GM18870 (cell line): ENCODE measurements around the gene MAEA.
"Not testable (repeated sequence)": the region's sequence is repeated elsewhere in the genome, so short reads cannot be mapped to it uniquely, and the experiment has no call there.

Experiments
- ATAC-seq: cut with Tn5 transposase; IDR thresholded peaks from one replicate; pipeline ENCODE4 v1.9.1; 2021; ENCODE audit warnings: moderate library complexity; ENCODE audit not compliant: unreplicated experiment

The MAEA gene

GRCh38 chr4:1333256-1333655 is 43.6 kb downstream of the MAEA start:
- no peak for ATAC-seq

GRCh38 chr4:1333851-1334578 is 44.3 kb downstream of the MAEA start:
- ATAC-seq: not testable (repeated sequence)

GRCh38 chr4:1334579-1334895 is 44.8 kb downstream of the MAEA start:
- no peak for ATAC-seq

DNA sequence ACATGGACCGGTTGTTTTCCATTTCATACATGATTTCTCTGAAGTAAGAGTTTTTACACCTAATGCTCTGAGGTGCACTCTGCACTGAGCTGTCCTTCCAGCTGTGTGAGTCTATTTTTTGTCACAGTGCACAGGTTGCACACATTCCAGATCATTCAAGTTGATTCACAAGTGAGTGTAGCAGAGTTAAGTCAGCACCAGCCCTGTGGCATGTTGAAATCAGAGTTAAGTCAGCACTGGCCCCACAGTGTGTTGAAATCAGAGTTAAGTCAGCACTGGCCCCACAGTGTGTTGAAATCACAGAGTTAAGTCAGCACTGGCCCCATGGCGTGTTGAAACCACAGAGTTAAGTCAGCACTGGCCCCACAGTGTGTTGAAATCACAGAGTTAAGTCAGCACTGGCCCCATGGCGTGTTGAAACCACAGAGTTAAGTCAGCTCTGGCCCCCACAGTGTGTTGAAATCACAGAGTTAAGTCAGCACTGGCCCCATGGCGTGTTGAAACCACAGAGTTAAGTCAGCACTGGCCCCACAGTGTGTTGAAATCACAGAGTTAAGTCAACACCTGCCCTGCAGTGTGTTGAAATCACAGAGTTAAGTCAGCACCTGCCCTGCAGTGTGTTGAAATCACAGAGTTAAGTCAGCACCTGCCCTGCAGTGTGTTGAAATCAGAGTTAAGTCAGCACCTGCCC is 45.6 kb downstream of the MAEA start:
- not testable (repeated sequence) for ATAC-seq

GRCh38 chr4:1336088-1336491 is 46.4 kb downstream of the MAEA start:
- no peak for ATAC-seq

GRCh38 chr4:1337376-1337831 is 47.7 kb downstream of the MAEA start:
- no peak for ATAC-seq

- ATAC-seq: no peak
These were observed 48.5 kb downstream of the MAEA start for GRCh38 chr4:1337951-1338751.

GRCh38 chr4:1338752-1339414 is 49.2 kb downstream of the MAEA start:
- no peak for ATAC-seq

DNA sequence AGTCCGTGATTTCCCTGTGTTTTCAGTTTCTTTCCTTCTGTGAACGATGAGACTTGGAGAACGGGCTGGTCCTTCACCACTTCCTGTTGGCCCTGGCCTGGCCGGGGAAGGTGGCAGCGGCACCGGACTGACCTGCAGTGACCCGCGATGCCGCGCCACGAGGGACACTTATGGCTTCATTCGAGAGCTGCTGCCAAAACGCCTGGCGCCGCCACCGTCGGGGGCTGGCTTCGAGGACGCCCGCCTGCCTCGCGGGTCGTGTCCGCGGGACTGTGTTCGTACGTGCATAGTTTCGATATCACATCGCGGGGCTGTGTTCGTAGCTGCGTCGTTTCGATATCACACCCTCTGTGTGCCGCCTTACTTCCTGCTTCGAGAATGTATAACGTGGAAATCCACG is 49.8 kb downstream of the MAEA start:
- no peak for ATAC-seq

GRCh38 chr4:1340181-1340747 is 50.6 kb downstream of the MAEA start:
- no peak for ATAC-seq

- ATAC-seq: no peak
These were observed 51.2 kb downstream of the MAEA start for GRCh38 chr4:1340861-1341260.

GRCh38 chr4:1342003-1342402 is 52.3 kb downstream of the MAEA start:
- ATAC-seq: no peak

- no peak for ATAC-seq
These were observed 55.0 kb downstream of the MAEA start for GRCh38 chr4:1344696-1345095.

GRCh38 chr4:1345903-1346780 is 56.5 kb downstream of the MAEA start:
- peak; percentile 12 for ATAC-seq

DNA sequence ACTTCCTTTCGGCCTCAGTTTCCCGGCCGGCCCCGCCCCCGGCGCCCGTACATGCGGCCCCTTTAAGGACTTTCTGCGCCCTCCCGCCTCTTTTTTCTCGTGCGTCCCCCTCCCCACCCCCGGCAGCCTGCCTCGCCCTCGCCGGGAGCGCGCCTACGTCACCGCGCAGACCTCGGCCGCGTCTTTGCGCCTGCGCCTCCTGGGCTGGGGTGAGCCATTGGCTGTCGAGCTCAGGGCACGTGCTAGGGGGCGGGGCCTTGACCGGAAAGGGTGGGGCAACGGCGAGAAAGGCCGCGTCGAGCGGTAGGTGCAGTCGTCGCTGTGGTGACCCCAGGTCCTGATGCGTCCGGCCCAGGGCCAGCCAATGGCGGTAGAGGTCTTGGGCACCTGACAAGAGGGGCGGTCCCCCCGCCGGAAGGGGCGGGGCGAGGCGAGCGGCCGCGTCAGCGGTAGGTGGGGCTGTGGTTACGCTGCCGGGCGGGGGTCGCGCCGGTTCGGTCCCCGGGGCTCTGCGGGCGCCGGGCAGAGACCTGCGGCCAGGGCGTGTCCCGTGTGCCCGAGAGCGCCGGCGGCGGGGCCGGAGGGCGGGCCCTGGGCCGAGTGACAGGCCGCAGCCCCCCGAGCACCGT is 57.2 kb downstream of the MAEA start, which contains the start of gene UVSSA:
Gene UVSSA (plus strand): TSS at position 428 of the 629 bp plus-strand sequence. CDS start 884 bp downstream, outside the sequence.
- ATAC-seq: peak; percentile 90

DNA sequence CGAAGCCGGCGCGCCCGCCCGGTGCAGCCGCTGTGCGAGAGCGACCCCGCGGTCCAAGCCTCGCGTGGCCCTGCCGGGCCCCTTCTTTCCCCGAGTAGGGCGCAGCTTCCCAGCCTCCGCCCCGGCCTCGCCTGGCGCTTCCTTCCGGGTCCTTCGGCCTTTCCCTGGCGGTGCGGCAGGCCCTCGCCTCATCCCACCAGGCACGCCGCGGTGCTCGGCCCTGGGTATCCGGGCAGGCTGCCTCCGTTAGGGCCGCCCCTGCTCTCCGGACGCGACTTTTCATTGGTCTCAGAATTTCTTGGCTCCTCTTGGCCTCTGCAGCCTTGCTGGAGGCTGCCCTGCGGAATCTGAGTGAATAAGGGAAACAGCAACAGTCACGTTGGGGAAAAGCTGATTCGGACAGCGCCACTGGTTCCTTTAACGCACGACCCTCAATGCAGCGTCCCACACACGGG is 57.7 kb downstream of the MAEA start:
- ATAC-seq: peak; percentile 25

DNA sequence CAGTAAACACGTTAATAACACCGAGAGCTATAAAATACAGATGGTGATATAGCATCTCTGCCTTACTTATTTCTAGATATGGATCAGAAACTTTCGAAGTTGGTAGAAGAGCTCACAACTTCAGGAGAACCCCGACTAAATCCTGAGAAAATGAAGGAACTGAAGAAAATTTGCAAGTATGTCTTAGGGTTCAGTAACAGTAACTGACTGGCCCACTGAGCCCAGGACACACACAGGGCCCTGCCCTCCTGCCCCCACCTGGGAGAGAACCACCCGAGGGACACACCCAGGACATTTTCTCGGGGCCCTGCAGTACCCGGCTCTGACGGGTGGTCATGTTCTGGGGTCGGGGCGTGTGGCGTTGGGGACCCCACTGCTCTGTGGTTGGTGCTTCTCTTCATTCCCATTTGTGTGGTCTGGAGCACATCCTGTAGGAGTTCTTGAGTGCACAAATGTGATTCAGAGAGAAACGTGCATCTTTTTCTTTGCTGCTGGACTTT is 58.4 kb downstream of the MAEA start:
- ATAC-seq: no peak

DNA sequence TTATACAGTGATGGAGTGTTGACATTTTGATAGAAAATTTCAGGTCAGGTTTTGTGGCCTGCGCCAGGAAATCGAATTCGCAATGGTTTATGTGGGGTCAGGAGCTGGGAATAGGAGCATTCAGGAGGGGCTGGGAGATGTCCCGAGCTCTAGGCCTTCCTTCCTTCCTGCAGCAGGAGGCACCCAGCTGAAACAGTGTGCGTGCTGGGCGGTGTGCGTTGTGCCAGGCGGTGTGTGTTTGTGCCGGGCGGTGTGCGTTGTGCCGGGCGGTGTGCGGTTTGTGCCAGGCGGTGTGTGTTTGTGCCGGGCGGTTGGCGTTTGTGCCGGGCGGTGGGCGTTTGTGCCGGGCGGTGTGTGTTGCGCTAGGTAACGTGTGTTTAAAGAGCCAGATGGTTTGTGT is 59.1 kb downstream of the MAEA start:
- ATAC-seq: no peak
